ENCODE measurements around the gene SYNDIG1.

GRCh38 chr20:24448170-24448569, 21.3 kb upstream of the SYNDIG1 start:
- no peak for TF ChIP-seq CTCF (IDR thresholded peaks at IDR 0.05)
- TF ChIP-seq POLR2A (IDR thresholded peaks at IDR 0.05): no peak

Data from lower leg skin (tissue), 3 donors.